Cerebellar cortex (tissue), 1 donor: ENCODE measurements around the gene OSBPL7.
"Not testable (repeated sequence)": the region's sequence is repeated elsewhere in the genome, so short reads cannot be mapped to it uniquely, and the experiment has no call there.

Experiments used
- DNase-seq: peaks from one replicate; pipeline ENCODE4 v3.0.0-alpha.2; 2015; ENCODE audit warnings: low spot score

OSBPL7 gene

DNA sequence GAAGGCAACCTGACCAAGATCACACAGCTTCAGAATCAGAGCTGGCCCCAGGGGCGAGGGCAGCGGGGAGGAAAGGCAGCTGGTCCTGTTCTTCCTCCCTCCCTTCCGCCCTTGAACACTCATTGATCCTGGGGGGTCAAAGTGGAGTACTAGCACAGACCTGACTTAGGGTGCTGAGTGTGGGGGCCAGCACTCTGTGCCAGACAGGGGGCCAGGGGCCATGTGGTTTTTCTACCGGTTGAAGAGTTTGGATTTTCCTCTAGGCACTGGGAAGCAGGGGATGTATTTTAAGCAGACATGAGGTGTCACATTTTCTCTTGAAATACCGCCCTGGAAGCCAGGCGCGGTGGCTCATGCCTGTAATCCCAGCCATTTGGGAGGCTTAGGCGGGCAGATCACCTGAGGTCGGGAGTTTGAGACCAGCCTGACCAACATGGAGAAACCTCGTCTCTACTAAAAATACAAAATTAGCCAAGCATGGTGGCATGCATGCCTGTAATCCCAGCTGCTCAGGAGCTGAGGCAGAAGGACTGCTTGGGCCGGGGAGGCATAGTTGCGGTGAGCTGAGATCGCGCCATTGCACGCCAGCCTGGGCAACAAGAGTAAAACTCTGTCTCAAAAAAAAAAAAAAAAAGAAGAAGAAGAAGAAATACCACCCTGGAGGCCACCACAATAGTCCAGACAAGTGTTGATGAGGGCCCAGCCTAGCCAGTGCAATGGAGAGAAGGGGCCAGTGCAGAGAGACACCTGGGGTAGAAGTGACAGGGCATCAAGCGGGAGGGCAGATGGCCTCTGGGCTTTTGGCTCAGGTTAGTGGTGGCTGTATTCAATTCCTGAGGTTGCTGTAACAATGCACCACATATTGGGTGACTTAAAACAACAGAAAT lies 15.3 kb downstream of the OSBPL7 start:
- DNase-seq, result no peak

- no peak for DNase-seq
These were observed 17.1 kb downstream of the OSBPL7 start for GRCh38 chr17:47804461-47804860.

DNA sequence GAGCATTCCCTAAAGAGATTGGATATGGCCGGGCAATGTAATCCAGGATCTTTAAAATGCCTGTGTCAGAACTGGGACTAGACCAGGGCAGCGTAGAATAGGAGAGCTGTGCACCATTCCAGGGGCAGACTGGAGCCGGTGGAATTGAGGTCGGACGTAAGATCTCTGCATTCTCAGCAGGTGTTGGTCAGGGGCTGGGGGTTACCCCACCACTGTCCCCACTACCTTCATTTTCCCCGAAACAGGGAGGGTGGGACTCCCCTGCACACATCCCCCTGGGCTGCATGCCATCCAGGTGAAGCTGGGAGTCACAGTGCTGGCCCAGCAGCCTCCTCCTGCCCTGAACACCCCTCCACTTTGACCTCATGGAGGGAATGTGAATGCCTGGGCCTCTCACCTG lies 17.8 kb downstream of the OSBPL7 start:
- DNase-seq, result no peak

GRCh38 chr17:47803201-47803600 lies 18.4 kb downstream of the OSBPL7 start:
- no peak for DNase-seq

GRCh38 chr17:47802341-47803022 lies 19.1 kb downstream of the OSBPL7 start:
- DNase-seq, result peak; percentile 69

DNA sequence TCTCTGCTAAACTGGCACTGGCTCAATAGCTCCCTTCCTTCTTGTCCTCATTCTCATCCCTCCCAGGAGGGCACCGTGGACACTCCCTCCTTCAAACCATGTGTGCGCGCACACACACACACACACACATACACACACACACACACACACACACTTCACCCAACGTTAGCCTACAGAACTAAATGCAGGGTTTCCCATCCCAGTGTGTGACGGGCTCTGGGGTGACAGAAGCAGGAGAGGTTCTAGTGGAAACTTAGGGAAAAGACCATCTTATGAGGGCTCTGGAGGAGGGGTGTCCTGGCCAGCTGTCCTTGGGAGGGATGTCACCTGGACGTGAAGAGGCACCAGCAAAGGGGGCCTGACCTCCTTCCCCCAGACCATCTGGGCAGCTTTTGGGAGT lies 19.7 kb downstream of the OSBPL7 start:
- DNase-seq, result no peak

DNA sequence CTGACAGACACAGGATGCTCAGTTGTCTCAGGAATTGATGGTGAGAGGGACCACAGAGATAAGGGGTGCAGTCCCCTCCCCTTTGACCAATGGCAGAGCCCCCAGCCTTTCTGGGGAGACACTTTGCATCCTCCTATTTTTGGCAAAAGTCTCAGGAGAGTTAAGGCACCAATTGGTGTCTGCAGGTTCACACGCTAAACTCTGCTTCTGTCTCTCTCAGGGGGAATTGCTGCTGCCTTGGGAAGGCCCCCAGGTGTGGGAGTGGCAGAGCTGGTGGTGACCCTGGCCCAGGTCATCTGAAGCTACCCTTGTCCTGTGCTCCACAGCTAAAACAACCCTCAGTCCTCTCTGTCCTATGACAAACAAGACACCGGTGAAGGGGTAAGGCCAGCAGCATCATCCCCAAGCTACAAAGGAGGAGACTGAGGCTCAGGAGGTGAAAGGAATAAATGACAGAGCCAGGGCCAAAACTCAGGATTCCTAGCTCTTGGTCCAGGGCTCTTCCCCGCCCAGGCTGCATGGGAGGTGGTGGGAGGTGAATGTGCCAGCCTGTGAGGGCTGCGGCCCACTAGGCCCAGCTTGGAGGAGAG lies 20.3 kb downstream of the OSBPL7 start:
- DNase-seq, result no peak

DNA sequence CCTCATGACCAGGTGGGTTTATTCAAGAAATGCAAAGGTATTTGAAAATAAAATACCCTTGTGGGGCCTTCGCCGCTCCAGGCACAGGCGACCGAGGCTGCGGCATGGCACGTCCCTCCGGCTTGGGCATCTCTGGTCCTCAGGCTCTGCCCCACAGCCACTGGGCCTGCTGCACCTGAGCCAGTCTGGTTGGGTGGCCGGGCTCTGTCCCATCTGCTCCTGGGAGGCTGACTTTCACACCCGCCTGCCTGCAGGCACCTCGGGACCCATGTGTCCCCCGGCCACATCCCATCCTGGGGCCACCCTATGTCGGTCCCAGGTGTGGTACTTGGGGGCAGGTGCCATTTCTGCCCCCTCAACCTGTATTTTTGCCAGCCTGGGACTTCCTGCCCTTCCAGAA lies 20.9 kb downstream of the OSBPL7 start:
- DNase-seq, result no peak

DNA sequence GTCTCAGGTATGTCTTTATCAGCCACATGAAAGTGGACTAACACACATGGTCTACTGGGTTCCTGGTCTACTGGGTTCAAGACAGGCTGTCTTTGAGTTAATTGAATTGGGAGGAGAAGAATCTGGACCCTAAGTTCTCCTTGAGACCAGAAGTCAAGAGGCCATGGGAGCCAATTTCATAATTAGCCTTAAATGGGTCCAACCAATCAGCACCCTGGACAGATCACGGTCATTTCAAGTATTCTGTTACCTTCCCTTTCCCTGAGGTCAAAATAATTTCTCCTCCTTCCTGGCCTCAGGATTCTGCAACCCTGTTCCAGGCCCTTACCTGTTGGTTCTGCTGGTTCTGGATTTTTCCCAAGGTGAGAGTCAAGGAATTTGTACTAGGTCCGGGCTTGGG lies 23.8 kb downstream of the OSBPL7 start:
- DNase-seq, result no peak

GRCh38 chr17:47792979-47793378 lies 28.6 kb downstream of the OSBPL7 start:
- no peak for DNase-seq

DNA sequence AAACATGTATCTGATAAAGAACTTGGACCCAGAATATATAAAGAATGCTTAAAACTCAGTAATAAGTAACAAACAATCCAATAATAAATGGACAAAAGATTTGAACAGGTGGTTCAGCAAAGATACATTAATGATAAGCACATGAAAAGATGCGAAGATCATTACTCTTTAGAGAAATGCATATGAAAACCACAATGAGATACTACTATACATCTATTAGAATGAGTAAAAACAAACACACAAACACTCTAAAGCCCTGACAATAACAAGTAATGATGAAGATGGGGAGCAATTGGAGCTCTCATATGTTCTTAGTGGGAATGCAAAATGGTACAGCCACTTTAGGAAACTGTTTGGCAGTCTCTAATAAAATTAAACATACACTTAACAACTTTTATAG lies 29.1 kb downstream of the OSBPL7 start:
- no peak for DNase-seq

- no peak for DNase-seq
These were observed 30.6 kb downstream of the OSBPL7 start for GRCh38 chr17:47791025-47791424.

- DNase-seq, result peak; percentile 33
These were observed 31.7 kb downstream of the OSBPL7 start for GRCh38 chr17:47789611-47790561.

- DNase-seq, result no peak
These were observed 36.0 kb downstream of the OSBPL7 start for GRCh38 chr17:47785538-47786123.

DNA sequence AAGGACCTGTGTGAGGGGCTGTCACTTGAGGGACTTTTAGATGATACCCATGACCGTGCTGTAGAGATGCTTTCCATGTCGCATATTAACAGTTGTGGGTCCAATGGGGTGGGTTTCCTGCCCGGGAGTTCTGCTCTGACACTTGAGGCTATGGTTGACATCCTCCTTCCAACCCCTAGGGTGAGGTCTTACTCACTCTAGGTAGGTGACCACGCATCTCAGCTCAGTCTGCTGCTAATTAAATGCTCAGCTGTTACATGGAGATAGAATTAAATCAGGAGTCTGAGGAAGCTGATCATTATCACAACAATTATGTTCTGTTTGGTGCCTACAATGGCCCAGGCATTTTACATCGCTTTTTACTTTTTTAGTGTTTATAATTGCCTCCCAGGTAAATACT lies 40.2 kb downstream of the OSBPL7 start:
- DNase-seq, result no peak

DNA sequence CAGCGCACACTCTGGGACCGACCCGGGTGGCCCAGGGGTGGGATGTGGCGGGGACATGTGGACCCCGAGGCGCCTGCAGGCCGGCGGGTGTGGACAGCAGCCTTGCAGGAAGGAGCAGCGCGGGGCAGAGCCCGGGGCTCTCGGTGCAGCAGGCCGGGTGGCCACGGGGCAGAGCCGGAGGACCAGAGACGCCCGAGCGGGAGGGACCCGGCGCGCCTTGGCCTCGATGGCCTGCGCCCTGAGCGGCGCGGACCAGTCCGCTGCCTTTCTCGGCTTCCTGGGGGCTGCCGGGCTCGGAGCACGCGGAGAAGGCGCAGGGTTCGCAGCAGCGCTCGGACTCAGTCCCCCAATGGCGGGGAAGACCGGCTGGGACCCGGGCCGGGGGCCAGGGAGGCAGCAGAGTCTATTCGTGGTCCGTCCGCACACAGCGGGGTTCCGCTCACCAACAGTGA lies 43.4 kb downstream of the OSBPL7 start:
- DNase-seq, result no peak

DNA sequence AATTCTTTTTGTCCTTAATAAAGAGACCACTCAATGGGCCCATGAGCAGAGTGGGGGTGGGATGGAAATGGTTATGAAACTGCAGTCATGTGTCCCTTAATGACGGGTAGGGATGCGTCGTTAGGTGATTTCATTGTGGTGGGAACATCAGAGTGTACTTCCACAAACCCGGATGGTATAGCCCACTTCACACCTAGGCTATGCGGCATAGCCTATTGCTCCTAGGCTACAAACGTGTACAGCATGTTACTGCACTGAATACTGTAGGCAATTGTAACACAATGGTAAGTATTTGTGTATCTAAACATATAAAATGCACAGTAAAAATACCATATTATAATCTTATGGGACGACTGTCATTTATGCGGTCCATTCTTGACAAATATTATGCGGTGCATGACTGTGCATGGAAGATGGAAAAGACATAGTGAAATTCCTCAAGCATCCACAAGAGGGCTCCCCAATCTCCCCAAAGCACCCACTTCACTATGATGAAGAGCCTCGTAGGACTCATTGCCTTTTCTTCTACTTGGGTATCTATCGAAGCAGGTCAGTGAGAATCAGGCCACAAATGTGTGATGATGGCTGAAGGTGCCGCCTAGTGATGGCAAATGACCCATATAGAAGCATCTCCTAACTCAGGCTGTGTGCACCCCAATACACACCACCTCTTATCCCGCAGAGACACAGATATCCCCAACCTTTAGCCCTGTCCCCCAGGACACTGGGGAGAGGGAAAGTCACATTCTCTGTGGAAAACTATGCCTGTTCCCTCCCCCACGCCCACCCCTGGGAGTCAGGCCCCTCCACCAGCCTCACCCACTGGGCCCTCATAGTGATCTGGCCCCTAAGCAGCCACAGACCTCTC lies 45.0 kb downstream of the OSBPL7 start:
- peak; percentile 58 for DNase-seq

DNA sequence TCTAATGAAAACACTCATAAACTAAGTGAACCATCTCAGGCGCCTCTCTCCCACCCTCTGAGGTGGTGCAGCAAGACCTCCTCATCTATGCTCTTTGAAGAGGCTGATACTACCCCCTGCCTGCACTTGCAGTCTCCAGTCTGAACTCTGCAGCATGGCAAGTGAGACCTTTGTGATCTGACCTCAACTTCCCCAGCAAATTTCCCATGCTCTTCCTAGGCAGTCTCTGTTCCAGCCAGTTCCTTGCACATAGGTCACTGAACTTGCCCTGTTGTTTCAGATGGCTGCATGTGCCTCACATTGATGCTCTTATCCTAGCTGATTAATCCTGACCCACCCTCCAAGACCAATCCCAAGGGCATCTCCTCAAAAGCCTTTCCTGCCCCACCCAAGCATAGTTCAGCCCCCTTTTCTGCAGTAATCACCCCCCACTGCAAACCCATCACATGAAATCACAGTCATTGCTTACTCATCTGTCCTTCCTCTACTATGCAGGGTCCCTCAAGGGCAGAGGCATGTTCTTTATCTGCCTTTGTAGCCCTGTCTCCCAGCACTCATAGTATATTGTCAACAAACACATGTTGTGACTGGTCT lies 46.5 kb downstream of the OSBPL7 start:
- DNase-seq, result no peak

DNA sequence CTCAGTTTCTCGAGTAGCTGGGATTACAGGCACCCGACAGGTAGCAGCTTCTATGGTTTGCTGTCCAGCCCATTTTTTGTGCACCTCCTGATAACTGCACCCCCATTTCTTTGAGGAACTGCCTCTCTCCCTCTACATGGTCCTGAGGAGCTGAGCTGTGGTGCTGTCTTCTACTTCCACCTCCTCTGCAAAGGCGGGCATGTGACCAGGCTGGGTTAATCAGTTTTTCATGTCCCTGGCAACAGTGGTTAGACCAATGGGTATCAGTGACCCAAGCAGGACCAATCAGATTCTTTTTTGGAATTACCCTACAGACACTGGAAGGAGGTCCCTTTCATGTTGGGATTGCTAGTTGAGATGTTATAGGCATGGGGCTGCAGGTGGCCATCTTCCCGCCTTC lies 47.3 kb downstream of the OSBPL7 start:
- DNase-seq, result no peak

DNA sequence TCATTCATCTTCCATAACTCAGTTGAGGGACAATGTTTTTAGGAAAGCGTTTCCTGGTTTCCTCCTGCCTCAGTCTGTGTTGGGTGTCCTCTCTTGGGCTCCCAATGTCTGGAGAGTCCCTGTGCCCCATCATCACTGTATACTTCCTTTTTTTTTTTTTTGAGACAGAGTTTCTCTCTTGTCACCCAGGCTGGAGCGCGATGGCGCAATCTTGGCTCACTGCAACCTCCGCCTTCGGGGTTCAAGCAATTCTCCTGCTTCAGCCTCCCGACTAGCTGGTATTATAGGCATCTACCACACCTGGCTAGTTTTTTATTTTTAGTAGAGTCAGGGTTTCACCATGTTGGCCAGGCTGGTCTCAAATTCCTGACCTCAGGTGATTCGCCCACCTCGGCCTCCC lies 47.9 kb downstream of the OSBPL7 start:
- DNase-seq, result not testable (repeated sequence)
